ENCODE results near the gene R3HDML. TPM values are rescaled to one million over a fixed set of nuclear protein-coding genes. Genes with fewer than 3 reads are reported as not detected.

R3HDML gene
- total and polyA plus RNA-seq, 2 of the 13 experiments (the other 11 are each of a cell fraction or from before 2014, with no cell fraction given), result not detected

GRCh38 chr20:44355498-44356352, 18.9 kb downstream of the R3HDML start, which contains the start of gene HNF4A (continued):
- TF ChIP-seq HNF1A (IDR thresholded peaks at IDR 0.05; ENCODE audit: low read depth), result peak; percentile 94
- TF ChIP-seq HNF1A (CRISPR knock-in tag; IDR thresholded peaks at IDR 0.05; ENCODE audit: borderline replicate concordance), result peak; percentile 99
- TF ChIP-seq ZNF329 (CRISPR knock-in tag; IDR thresholded peaks at IDR 0.05; ENCODE audit: low read depth), result no peak

DNA sequence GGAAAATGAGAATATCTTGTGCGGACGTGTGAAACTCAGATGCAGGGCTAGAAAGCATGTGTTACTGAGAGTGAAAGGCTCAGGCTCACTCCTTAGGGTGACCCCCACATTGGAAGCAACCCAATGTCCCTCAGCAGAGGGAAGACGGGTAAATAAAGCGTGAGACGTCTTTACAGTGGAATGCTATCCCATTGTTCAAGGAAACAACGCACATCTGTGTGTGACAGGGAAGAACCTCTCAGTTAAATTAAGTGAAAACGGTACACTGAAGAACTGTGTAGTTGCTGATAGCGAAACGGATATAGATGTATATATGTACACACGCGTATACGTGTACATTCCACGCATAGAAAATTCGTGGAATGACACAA, 19.5 kb downstream of the R3HDML start:
- Histone ChIP-seq H4K20me1 (ENCODE audit: insufficient read depth, low read length) (no peaks in the 10 kb centered on the region), H3K79me2 (ENCODE audit: insufficient read depth, low read length) (peaks cover 56% of the 10 kb centered on the region), H3K27me3 (ENCODE audit: control insufficient read depth in 1 of 2, insufficient read depth in 2 of 2, low read length in 2 of 2) (no peaks in the 10 kb centered on the region; a peak in 1 of 5 replicates), H3K9ac (ENCODE audit: insufficient read depth, low read depth, low read length) (peak overlapping the region; percentile 85), H3K9me3 (ENCODE audit: low read length) (no peaks in the 10 kb centered on the region), H3K36me3 (replicated peaks in 1 of 2; ENCODE audit: control insufficient read depth in 1 of 2, insufficient read depth in 2 of 2, low read length in 2 of 2) (peaks cover 2 to 5% of the 10 kb centered on the region in 2 experiments; a peak in 4 of 5 replicates), H3K4me1 (ENCODE audit: insufficient read depth, low read length) (peaks cover 70% of the 10 kb centered on the region), H3K4me3 (replicated peaks in 1 of 3; ENCODE audit: insufficient read depth in 1 of 3, low read depth in 2 of 3, low read length in 3 of 3) (peak overlapping the region; percentile 69 to 95 (median 92)), H3K27ac (ENCODE audit: extremely low read length, insufficient read depth, low read length) (peak overlapping the region; percentile 73), H3K4me2 (ENCODE audit: low read depth, low read length) (peak overlapping the region; percentile 87), H2AFZ (ENCODE audit: low read length) (no peak overlapping the region)
- no peak for DNase-seq (ENCODE audit: low spot score)
- ATAC-seq, result no peak
- 8% methylated on average over 14 of the region's 14 CpGs for WGBS (ENCODE audit: low lambda C conversion rate)
- BruUV-seq (replicated peaks), result TSS peak; percentile 41
- no peak for FAIRE-seq
- intact Hi-C loops (cut with micrococcal nuclease; ENCODE audit: unreplicated experiment), result loop anchor here (5.0 kb wide), 2 partner anchors 36 to 44 kb away; partner anchors contain the start of gene FITM2
- CTCF ChIA-PET (ENCODE audit: low intra/inter-chr PET ratio, low total read pairs), result no interaction called here
- in situ Hi-C loops (cut with HindIII; ENCODE audit: extremely low pct_ligation_motif_present, low pct_unique_long_range_greater_than_20kb), result no loop called here
- POLR2A ChIA-PET, result interaction anchor here (0.8 to 4.1 kb wide), 15 partner anchors 9 to 139 kb away, joined by 3 to 38 read pairs (median 5); partner anchors contain the start of genes FITM2 and TTPAL
- no peak for TF ChIP-seq ZNF501 (CRISPR knock-in tag; IDR thresholded peaks at IDR 0.05)
- TF ChIP-seq, protein P1, sequence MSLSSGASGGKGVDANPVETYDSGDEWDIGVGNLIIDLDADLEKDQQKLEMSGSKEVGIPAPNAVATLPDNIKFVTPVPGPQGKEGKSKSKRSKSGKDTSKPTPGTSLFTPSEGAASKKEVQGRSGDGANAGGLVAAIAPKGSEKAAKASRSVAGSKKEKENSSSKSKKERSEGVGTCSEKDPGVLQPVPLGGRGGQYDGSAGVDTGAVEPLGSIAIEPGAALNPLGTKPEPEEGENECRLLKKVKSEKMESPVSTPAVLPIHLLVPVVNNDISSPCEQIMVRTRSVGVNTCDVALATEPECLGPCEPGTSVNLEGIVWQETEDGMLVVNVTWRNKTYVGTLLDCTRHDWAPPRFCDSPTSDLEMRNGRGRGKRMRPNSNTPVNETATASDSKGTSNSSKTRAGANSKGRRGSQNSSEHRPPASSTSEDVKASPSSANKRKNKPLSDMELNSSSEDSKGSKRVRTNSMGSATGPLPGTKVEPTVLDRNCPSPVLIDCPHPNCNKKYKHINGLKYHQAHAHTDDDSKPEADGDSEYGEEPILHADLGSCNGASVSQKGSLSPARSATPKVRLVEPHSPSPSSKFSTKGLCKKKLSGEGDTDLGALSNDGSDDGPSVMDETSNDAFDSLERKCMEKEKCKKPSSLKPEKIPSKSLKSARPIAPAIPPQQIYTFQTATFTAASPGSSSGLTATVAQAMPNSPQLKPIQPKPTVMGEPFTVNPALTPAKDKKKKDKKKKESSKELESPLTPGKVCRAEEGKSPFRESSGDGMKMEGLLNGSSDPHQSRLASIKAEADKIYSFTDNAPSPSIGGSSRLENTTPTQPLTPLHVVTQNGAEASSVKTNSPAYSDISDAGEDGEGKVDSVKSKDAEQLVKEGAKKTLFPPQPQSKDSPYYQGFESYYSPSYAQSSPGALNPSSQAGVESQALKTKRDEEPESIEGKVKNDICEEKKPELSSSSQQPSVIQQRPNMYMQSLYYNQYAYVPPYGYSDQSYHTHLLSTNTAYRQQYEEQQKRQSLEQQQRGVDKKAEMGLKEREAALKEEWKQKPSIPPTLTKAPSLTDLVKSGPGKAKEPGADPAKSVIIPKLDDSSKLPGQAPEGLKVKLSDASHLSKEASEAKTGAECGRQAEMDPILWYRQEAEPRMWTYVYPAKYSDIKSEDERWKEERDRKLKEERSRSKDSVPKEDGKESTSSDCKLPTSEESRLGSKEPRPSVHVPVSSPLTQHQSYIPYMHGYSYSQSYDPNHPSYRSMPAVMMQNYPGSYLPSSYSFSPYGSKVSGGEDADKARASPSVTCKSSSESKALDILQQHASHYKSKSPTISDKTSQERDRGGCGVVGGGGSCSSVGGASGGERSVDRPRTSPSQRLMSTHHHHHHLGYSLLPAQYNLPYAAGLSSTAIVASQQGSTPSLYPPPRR (CRISPR knock-in tag; IDR thresholded peaks at IDR 0.05; ENCODE audit: borderline replicate concordance), result peak; percentile 27; the same call in 1 of the 2 replicates
- TF ChIP-seq DPF2 (CRISPR knock-in tag; IDR thresholded peaks at IDR 0.05; ENCODE audit: borderline replicate concordance, low read depth), result 0 out of 2 replicates have a peak, but pooled peaks have one; percentile 37
- TF ChIP-seq MYC (CRISPR knock-in tag; IDR thresholded peaks at IDR 0.05; ENCODE audit: borderline replicate concordance), result no peak

Data from HepG2 (cell line).